Iris pigment epithelial cell (primary cell): ENCODE measurements around the gene VIPR1.
"Not testable (repeated sequence)": the region's sequence is repeated elsewhere in the genome, so short reads cannot be mapped to it uniquely, and the experiment has no call there.

Source experiments
- DNase-seq: peaks from one replicate; pipeline ENCODE4 v3.0.0-alpha.2; 2011; ENCODE audit warnings: low read depth

VIPR1 gene

DNA sequence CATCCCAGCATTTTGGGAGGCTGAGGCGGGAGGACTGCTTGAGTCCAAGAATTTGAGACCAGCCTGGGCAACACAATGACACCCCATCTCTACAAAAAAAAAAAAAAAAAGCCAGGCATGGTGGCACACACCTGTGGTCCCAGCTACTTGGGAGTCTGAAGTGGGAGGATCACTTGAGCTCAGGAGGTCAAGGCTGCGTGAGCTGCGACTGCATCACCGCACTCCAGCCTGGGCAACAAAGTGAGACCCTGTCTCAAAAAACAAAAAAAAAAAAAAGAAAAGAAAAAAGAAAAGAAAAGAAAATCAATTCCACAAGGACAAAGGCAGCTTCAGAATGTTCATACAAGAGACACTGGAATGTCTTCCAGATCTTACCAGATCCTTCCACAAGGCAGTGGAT is 76.9 kb downstream of the VIPR1 start:
- not testable (repeated sequence) for DNase-seq

DNA sequence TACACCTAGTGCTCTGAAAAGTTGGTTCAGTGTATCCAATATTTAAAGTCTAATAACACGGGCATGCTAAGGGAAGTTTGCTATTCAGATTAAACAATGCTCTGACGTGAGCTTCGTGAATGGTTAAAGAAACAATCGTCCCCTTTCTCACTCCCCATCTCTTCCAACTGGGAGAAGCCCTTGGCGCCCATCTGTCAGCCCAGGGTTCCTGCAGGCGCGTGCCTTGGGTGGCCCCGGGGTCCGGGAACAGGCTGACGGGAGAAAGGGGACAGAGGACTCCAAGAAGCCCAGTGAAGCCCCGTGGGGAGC is 78.9 kb downstream of the VIPR1 start:
- DNase-seq: no peak

DNA sequence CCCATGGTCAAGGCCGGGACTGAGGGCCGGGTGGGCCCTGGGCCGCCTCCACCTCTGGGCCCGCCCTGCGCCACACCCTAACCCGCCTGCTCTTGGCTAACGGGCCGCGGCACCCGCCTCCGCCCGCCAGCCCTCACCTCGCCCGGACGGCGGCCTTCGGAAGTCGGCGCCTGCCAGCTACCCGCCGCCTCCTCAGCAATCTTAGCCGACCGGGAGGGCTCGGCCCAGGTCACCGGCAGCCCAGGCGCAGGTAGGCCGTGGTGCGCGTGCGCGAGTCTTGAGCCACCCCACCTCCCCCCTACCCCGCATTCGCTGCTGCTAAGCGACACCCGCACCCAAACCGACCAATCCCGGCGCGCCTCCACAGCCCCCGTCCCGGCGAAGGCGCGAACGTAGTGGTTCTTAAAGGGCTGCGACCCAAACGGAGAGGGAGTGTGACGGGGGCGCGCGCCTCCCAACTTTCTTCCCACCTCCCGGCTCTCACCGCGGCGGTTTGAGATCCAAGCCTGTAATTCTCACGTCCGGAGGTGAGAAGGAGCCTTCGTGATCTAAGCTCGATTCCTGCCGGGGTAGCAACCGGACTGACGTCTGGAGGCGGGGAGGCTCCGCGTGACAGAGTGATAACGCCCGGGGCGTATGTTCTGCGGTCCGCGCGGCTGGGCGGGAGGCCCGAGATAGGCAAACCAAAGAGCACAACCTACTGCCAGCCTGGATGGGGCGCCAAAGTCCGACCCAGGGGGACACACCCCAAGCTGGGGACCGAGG is 79.4 kb downstream of the VIPR1 start, which contains the start of gene SEC22C:
SEC22C (minus strand) TSS at position 259 of the 765 bp plus-strand sequence. CDS start 12,921 bp downstream, outside the sequence.
- peak; percentile 93 for DNase-seq

DNA sequence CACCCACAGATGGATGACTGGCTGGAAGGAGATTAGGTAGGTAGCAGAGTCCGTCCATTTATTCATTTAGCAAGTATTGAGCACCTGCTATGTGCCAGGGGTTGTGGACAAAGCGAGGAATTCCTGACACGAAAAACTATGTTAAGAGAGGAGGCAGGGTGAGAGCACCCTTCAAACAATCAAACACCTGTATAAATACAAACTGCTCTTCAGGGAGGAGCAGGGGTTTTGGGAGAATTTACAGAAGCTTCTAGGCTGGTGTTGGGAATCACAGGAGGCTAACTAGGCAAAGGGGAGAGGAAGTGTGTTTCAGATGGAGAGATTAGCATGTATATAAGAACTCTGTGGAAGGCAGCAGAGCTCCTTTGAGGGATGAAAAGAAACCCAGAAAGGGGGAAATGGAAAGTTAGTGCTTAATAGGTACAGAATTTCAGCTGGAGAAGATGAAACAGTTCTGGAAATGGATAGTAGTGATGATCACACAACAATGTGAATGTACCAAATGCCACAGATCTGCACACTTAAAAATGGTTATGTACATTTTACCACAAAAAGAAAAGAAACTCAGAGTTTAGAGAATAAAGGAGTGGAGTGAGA is 80.1 kb downstream of the VIPR1 start:
- DNase-seq: no peak
